ENCODE measurements around the gene HGFAC.

HGFAC gene

GRCh38 chr4:3476936-3477749 is 35.4 kb downstream of the HGFAC start:
- DNase-seq: no peak

- no peak for DNase-seq
Observed at GRCh38 chr4:3477750-3478430, 36.1 kb downstream of the HGFAC start.

- no peak for DNase-seq
Observed at GRCh38 chr4:3478446-3479357, 36.9 kb downstream of the HGFAC start.

- DNase-seq: no peak
Observed at GRCh38 chr4:3479358-3480101, 37.8 kb downstream of the HGFAC start.

GRCh38 chr4:3480528-3481112 is 38.9 kb downstream of the HGFAC start:
- DNase-seq: peak; percentile 89

GRCh38 chr4:3481113-3481531 is 39.4 kb downstream of the HGFAC start:
- DNase-seq: no peak

- DNase-seq: no peak
Observed at GRCh38 chr4:3481783-3482393, 40.1 kb downstream of the HGFAC start.

- DNase-seq: no peak
Observed at GRCh38 chr4:3482707-3483106, 40.9 kb downstream of the HGFAC start.

GRCh38 chr4:3483471-3483921 is 41.7 kb downstream of the HGFAC start:
- DNase-seq: no peak

- no peak for DNase-seq
Observed at GRCh38 chr4:3484057-3484973, 42.5 kb downstream of the HGFAC start.

- DNase-seq: no peak
Observed at GRCh38 chr4:3485011-3485791, 43.4 kb downstream of the HGFAC start.

- no peak for DNase-seq
Observed at GRCh38 chr4:3485886-3486540, 44.2 kb downstream of the HGFAC start.

- DNase-seq: no peak
Observed at GRCh38 chr4:3486541-3487540, 45.1 kb downstream of the HGFAC start.

- no peak for DNase-seq
Observed at GRCh38 chr4:3487861-3488260, 46.1 kb downstream of the HGFAC start.

- no peak for DNase-seq
Observed at GRCh38 chr4:3488820-3489219, 47.1 kb downstream of the HGFAC start.

- DNase-seq: no peak
Observed at GRCh38 chr4:3489451-3489962, 47.7 kb downstream of the HGFAC start.

- no peak for DNase-seq
Observed at GRCh38 chr4:3491681-3492405, 50.1 kb downstream of the HGFAC start.

Data from OCI-M1 (cell line).